Transverse colon (tissue), 4 donors: ENCODE results near the gene SOD3.

Source experiments
- POLR2A ChIP-seq: fragments of 450-650 bp; IDR thresholded peaks from one replicate; pipeline ENCODE4 v1.6.1; 2016; ENCODE audit warnings: antibody characterized with exemption, mild to moderate bottlenecking, moderate library complexity
- POLR2AphosphoS5 ChIP-seq, 3 donors: sonication (generic); formaldehyde crosslinking; IDR thresholded peaks; one replicate each; pipeline ENCODE4 v1.6.1; 2016; ENCODE audit warnings: antibody characterized with exemption in 3 of 3
- TF ChIP-seq, protein P1 (sequence below), 5 experiments: fragments of 200-600 bp in 3 of 5; fragments of 450-650 bp in 2 of 5; sonication (generic) in 3 of 5; IDR thresholded peaks; 1 replicate in 2 of 5; 2 replicates in 3 of 5; pipeline ENCODE4 v1.5.1; 2016 to 2017; ENCODE audit warnings: antibody characterized with exemption in 5 of 5, inconsistent platforms in 3 of 5, mild to moderate bottlenecking in 2 of 5, moderate library complexity in 1 of 5

DNA sequence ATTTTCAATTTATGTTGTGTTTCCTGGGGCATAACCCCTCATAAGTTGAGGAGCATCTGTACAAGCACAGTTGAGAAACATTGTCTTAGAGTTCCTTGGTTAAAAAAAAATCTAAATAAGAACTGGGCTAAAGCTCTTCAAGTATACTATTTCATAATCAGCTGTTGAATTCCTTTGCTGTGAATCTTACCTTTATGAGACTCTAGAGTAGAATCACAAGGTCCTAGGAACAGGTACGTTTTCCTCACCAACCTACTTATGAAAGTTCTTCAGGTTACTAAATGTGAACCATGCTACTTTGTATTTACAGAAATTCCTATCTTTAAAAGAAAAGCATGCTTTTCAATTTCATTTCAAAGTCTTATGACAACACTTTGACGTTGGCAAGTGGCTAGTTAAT is 20.9 kb upstream of the SOD3 start:
- TF ChIP-seq, protein P1, sequence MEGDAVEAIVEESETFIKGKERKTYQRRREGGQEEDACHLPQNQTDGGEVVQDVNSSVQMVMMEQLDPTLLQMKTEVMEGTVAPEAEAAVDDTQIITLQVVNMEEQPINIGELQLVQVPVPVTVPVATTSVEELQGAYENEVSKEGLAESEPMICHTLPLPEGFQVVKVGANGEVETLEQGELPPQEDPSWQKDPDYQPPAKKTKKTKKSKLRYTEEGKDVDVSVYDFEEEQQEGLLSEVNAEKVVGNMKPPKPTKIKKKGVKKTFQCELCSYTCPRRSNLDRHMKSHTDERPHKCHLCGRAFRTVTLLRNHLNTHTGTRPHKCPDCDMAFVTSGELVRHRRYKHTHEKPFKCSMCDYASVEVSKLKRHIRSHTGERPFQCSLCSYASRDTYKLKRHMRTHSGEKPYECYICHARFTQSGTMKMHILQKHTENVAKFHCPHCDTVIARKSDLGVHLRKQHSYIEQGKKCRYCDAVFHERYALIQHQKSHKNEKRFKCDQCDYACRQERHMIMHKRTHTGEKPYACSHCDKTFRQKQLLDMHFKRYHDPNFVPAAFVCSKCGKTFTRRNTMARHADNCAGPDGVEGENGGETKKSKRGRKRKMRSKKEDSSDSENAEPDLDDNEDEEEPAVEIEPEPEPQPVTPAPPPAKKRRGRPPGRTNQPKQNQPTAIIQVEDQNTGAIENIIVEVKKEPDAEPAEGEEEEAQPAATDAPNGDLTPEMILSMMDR (IDR thresholded peaks at IDR 0.05): no peak
- TF ChIP-seq POLR2AphosphoS5 (IDR thresholded peaks at IDR 0.05) (no peak), POLR2A (no peak)
